Immature natural killer cell (primary cell): Measurements from ENCODE around the gene ARHGAP32. TPM values are rescaled to one million over a fixed set of nuclear protein-coding genes. Genes with fewer than 3 reads are reported as not detected.

Experiments used
- DNase-seq, 3 donors: peaks; one replicate each; pipeline ENCODE4 v3.0.0; 2022; ENCODE audit warnings: mixed read lengths in 1 of 3
- H3K27ac Mint-ChIP-seq, 6 donors: one replicate each; pipeline ENCODE4 v1.8.0; 2020; ENCODE audit warnings: mixed read lengths in 6 of 6, mild to moderate bottlenecking in 5 of 6, inconsistent platforms in 4 of 6, moderate library complexity in 3 of 6
- H3K27me3 Mint-ChIP-seq, 3 donors: one replicate each; pipeline ENCODE4 v1.8.0; 2020 to 2021; ENCODE audit warnings: low read depth in 3 of 3, mild to moderate bottlenecking in 3 of 3, mixed read lengths in 3 of 3, moderate library complexity in 3 of 3, inconsistent platforms in 1 of 3
- H3K36me3 Mint-ChIP-seq, 3 donors: one replicate each; pipeline ENCODE4 v1.8.0; 2020; ENCODE audit warnings: mixed read lengths in 3 of 3, inconsistent platforms in 2 of 3, mild to moderate bottlenecking in 2 of 3
- H3K4me1 Mint-ChIP-seq, 2 donors: one replicate each; pipeline ENCODE4 v1.8.0; 2020; ENCODE audit warnings: inconsistent platforms in 2 of 2, mild to moderate bottlenecking in 2 of 2, mixed read lengths in 2 of 2, moderate library complexity in 1 of 2
- H3K4me3 Mint-ChIP-seq, 5 donors: one replicate each; pipeline ENCODE4 v1.8.0; 2020; ENCODE audit warnings: mild to moderate bottlenecking in 5 of 5, mixed read lengths in 5 of 5, inconsistent platforms in 3 of 5, moderate library complexity in 3 of 5
- H3K9me3 Mint-ChIP-seq, 6 donors: one replicate each; pipeline ENCODE4 v1.8.0; 2020; ENCODE audit warnings: mild to moderate bottlenecking in 6 of 6, mixed read lengths in 6 of 6, inconsistent platforms in 4 of 6, moderate library complexity in 3 of 6
- polyA plus RNA-seq, 3 donors: library from polyadenylated mRNA; unstranded; fragments of 300-500 nt; fragmentation: Illumina TruSeq; gene quantifications; one replicate each; pipeline ENCODE4 v1.2.3, GENCODE V29; 2021

Gene ARHGAP32
- polyA plus RNA-seq, 3 donors from 2014 or later: 0.23 to 1.8 (median 0.69) TPM

DNA sequence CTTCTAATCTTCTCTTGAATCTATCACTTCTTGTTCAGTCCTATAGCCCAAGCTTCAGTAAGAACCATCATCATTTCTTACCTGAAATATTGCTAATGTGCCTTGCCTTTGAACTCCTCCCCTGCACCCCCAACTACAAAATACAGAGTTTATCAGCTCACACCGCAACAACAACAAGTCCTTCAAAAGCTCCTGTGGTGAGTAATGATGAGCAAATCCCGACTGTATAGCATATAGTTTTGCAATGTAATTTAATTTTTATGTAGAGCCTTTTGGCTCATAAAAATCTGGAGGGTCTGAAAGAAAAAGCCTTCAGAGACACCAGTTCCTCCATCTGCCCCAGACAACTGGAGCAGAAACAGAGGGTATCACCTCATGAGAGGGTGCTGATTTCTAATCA, 124.7 kb downstream of the ARHGAP32 start:
- H3K9me3 Mint-ChIP-seq: no peaks in the 10 kb centered on the region
- peaks cover 0 to 4% (median 0%) of the 10 kb centered on the region in 3 donors for H3K36me3 Mint-ChIP-seq
- DNase-seq: no peak
- peaks cover 0 to 2% (median 0%) of the 10 kb centered on the region in 3 donors for H3K27me3 Mint-ChIP-seq
- H3K27ac Mint-ChIP-seq: no peak overlapping the region
- no peak overlapping the region for H3K4me3 Mint-ChIP-seq
- no peaks in the 10 kb centered on the region for H3K4me1 Mint-ChIP-seq

DNA sequence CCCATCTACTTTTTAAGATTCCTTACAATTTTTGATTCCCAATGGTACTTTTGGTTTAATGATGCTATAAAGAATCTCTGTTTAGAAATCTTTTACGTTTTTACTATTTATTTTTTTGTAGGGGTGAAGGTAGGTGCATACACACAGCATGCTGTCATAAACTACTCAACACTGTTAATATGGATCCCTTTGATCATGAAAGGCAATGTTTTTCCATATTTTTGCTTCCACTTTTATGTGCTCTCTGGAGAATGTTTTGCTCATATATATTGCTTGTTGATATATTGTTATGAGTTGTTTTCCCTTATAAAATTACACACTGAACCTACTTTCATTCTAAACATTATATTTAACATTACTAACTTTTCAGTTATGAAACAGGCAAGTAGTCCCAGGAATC, 125.9 kb downstream of the ARHGAP32 start:
- Mint-ChIP-seq H3K4me3 (no peak overlapping the region), H3K4me1 (no peaks in the 10 kb centered on the region), H3K27me3 (peaks cover 0 to under 1% (median 0%) of the 10 kb centered on the region in 3 donors), H3K27ac (no peak overlapping the region), H3K9me3 (no peaks in the 10 kb centered on the region), H3K36me3 (peaks cover 0 to 4% (median 0%) of the 10 kb centered on the region in 3 donors)
- no peak for DNase-seq

GRCh38 chr11:129063118-129063517, 129.0 kb downstream of the ARHGAP32 start:
- H3K27ac Mint-ChIP-seq: no peak overlapping the region
- H3K4me1 Mint-ChIP-seq: no peaks in the 10 kb centered on the region
- no peaks in the 10 kb centered on the region for H3K27me3 Mint-ChIP-seq
- peaks cover 0 to 4% (median 0%) of the 10 kb centered on the region in 3 donors for H3K36me3 Mint-ChIP-seq
- no peaks in the 10 kb centered on the region for H3K9me3 Mint-ChIP-seq
- H3K4me3 Mint-ChIP-seq: no peak overlapping the region
- DNase-seq: no peak

- Mint-ChIP-seq H3K27me3 (no peaks in the 10 kb centered on the region), H3K36me3 (peaks cover 0 to 4% (median 0%) of the 10 kb centered on the region in 3 donors), H3K9me3 (no peaks in the 10 kb centered on the region), H3K27ac (no peak overlapping the region), H3K4me1 (no peaks in the 10 kb centered on the region), H3K4me3 (no peak overlapping the region)
- DNase-seq: no peak
Measured at GRCh38 chr11:129061492-129062230, 130.5 kb downstream of the ARHGAP32 start.

GRCh38 chr11:129056916-129057315, 135.2 kb downstream of the ARHGAP32 start:
- Mint-ChIP-seq H3K36me3 (no peaks in the 10 kb centered on the region), H3K9me3 (no peaks in the 10 kb centered on the region), H3K4me3 (no peak overlapping the region), H3K4me1 (no peaks in the 10 kb centered on the region), H3K27me3 (peaks cover 0 to 2% (median 0%) of the 10 kb centered on the region in 3 donors), H3K27ac (no peak overlapping the region)
- no peak for DNase-seq

DNA sequence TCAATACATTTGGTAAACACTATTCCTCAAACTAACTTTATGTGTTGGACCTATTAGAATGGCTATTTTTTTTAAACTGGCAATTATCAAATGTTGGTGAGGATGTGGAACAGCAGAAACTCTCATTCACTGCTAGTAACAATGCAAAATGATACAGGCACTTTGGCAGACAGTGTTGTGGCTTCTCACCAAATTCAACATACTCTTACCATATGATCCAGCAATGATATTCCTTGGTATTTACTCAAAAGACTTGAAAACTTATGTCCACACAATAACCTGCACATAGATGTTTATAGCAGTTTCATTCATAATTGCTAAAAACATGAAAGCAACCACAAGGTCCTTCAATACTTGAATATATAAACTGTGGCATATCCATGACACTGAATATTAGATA, 136.9 kb downstream of the ARHGAP32 start:
- Mint-ChIP-seq H3K4me3 (no peak overlapping the region), H3K27ac (no peak overlapping the region), H3K4me1 (no peaks in the 10 kb centered on the region), H3K9me3 (no peaks in the 10 kb centered on the region), H3K27me3 (peaks cover 0 to 3% (median 2%) of the 10 kb centered on the region in 3 donors), H3K36me3 (no peaks in the 10 kb centered on the region)
- DNase-seq: no peak

GRCh38 chr11:129048911-129049310, 143.2 kb downstream of the ARHGAP32 start:
- no peak for DNase-seq
- Mint-ChIP-seq H3K36me3 (peaks cover 0 to 3% (median 0%) of the 10 kb centered on the region in 3 donors), H3K4me3 (no peak overlapping the region), H3K9me3 (no peaks in the 10 kb centered on the region), H3K4me1 (no peaks in the 10 kb centered on the region), H3K27me3 (peaks cover 0 to 3% (median 2%) of the 10 kb centered on the region in 3 donors), H3K27ac (no peak overlapping the region)

GRCh38 chr11:129045150-129045549, 147.0 kb downstream of the ARHGAP32 start:
- H3K4me1 Mint-ChIP-seq: no peaks in the 10 kb centered on the region

GRCh38 chr11:129042503-129042902, 149.6 kb downstream of the ARHGAP32 start:
- H3K4me3 Mint-ChIP-seq: no peak overlapping the region
- DNase-seq: no peak
- H3K36me3 Mint-ChIP-seq: peaks cover 0 to 6% (median 3%) of the 10 kb centered on the region in 3 donors
- H3K27ac Mint-ChIP-seq: no peak overlapping the region
- H3K27me3 Mint-ChIP-seq: peaks cover 0 to 2% (median 2%) of the 10 kb centered on the region in 3 donors
- no peaks in the 10 kb centered on the region for H3K4me1 Mint-ChIP-seq
- no peaks in the 10 kb centered on the region for H3K9me3 Mint-ChIP-seq

More at GRCh38 chr11:129045150-129045549, 147.0 kb downstream of the ARHGAP32 start:
- Mint-ChIP-seq H3K4me3 (no peak overlapping the region), H3K36me3 (peaks cover 0 to 3% (median 0%) of the 10 kb centered on the region in 3 donors), H3K27ac (no peak overlapping the region), H3K27me3 (no peaks in the 10 kb centered on the region), H3K9me3 (no peaks in the 10 kb centered on the region)
- no peak for DNase-seq

GRCh38 chr11:129041611-129042018, 150.5 kb downstream of the ARHGAP32 start:
- no peak overlapping the region for H3K4me3 Mint-ChIP-seq
- H3K27ac Mint-ChIP-seq: no peak overlapping the region
- no peak for DNase-seq
- H3K36me3 Mint-ChIP-seq: peaks cover 0 to 6% (median 0%) of the 10 kb centered on the region in 3 donors
- H3K4me1 Mint-ChIP-seq: no peaks in the 10 kb centered on the region
- H3K9me3 Mint-ChIP-seq: no peaks in the 10 kb centered on the region
- peaks cover 0 to 2% (median 2%) of the 10 kb centered on the region in 3 donors for H3K27me3 Mint-ChIP-seq

GRCh38 chr11:129040934-129041333, 151.2 kb downstream of the ARHGAP32 start:
- Mint-ChIP-seq H3K36me3 (peaks cover 0 to 6% (median 0%) of the 10 kb centered on the region in 3 donors), H3K4me1 (no peaks in the 10 kb centered on the region), H3K27ac (no peak overlapping the region), H3K27me3 (peaks cover 0 to 2% (median 2%) of the 10 kb centered on the region in 3 donors), H3K9me3 (no peaks in the 10 kb centered on the region), H3K4me3 (no peak overlapping the region)
- DNase-seq: no peak

GRCh38 chr11:129035244-129035643, 156.9 kb downstream of the ARHGAP32 start:
- no peak for DNase-seq
- H3K4me1 Mint-ChIP-seq: no peaks in the 10 kb centered on the region
- peaks cover 0 to 6% (median 0%) of the 10 kb centered on the region in 3 donors for H3K36me3 Mint-ChIP-seq
- H3K27ac Mint-ChIP-seq: no peak overlapping the region
- H3K27me3 Mint-ChIP-seq: peaks cover 0 to 3% (median 2%) of the 10 kb centered on the region in 3 donors
- H3K9me3 Mint-ChIP-seq: no peaks in the 10 kb centered on the region
- H3K4me3 Mint-ChIP-seq: no peak overlapping the region

DNA sequence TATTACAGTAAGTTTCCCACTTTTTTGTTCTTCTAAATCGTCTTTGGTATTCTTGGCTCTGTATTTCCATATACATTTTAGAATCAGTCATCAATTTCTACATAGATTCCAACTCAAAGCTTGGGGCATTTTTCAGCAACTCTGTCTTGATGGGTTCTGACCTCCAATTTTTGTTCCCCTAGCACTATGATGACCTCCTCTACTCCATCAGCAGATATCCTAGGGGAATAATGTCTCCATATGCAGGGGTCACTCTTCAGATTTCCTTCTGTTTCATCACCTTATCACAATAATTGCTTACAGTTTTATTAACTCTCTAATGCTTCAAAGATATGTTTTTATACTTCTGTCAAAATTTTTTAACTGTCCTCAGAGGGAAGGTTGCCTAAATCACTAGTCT, 158.1 kb downstream of the ARHGAP32 start:
- Mint-ChIP-seq H3K9me3 (no peaks in the 10 kb centered on the region), H3K4me1 (no peaks in the 10 kb centered on the region), H3K36me3 (peaks cover 0 to 6% (median 0%) of the 10 kb centered on the region in 3 donors), H3K27me3 (peaks cover 0 to 3% (median 2%) of the 10 kb centered on the region in 3 donors), H3K4me3 (no peak overlapping the region), H3K27ac (no peak overlapping the region)
- DNase-seq: no peak

- no peak overlapping the region for H3K27ac Mint-ChIP-seq
- peak overlapping the region in 2 of 5 donors; percentile 11 to 25 for H3K4me3 Mint-ChIP-seq
- H3K4me1 Mint-ChIP-seq: peaks cover 6 to 21% of the 10 kb centered on the region in 2 donors
- peaks cover 0 to under 1% (median 0%) of the 10 kb centered on the region in 3 donors for H3K36me3 Mint-ChIP-seq
- peaks cover 0 to 1% (median under 1%) of the 10 kb centered on the region in 3 donors for H3K27me3 Mint-ChIP-seq
- no peaks in the 10 kb centered on the region for H3K9me3 Mint-ChIP-seq
- DNase-seq: no peak
Measured at GRCh38 chr11:129023968-129024676, 168.0 kb downstream of the ARHGAP32 start.
